GM21381 (cell line): ENCODE data around the gene STAT5A.
"Not testable (repeated sequence)": the region's sequence is repeated elsewhere in the genome, so short reads cannot be mapped to it uniquely, and the experiment has no call there.

Experiments
- ATAC-seq: cut with Tn5 transposase; IDR thresholded peaks from one replicate; pipeline ENCODE4 v1.9.1; 2021; ENCODE audit warnings: mild to moderate bottlenecking, moderate library complexity; ENCODE audit not compliant: unreplicated experiment

STAT5A gene

DNA sequence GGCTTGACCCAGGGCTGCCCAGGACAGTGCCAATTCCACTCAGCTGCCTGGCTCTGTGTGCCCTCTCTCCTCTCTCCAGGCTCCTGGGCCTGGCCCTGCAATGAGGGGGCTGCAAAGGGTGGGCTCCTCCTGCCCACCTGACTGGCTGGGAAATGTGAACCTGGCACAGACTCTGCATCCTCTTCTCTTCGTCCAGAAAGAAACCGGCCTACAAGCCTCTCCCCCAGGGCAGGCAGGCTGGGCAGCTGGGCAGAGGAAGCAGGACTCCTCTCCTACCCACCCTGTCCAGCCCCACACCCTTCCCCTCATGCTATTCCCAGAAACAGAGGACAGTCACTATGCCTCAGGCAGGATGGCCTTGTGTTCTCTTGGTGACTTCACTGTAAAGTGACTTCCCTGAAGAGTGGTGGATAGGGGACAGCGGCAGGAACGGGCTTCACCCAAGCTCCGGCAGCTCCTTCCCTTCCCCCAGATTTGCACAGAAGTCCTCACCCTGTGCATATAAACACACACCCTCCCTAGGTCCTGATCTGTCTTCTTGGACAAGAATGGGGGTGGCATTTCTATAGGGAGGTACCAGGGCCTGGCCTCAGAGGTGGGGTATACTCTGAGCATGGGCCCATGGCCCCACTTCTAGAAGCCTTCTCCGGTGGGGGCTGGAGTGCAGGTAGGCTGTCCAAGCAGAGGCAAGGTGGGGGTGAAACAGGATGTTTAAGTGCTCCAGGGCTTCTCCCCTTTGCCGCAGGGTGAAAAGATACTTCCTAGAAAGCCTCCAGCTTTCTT lies 4.9 kb upstream of the STAT5A start:
- ATAC-seq = no peak

GRCh38 chr17:42284024-42284369 lies 4.3 kb upstream of the STAT5A start:
- no peak for ATAC-seq

- no peak for ATAC-seq
Measured at GRCh38 chr17:42284566-42284965, 3.7 kb upstream of the STAT5A start.

- no peak for ATAC-seq
Measured at GRCh38 chr17:42285346-42286050, 2.8 kb upstream of the STAT5A start.

- no peak for ATAC-seq
Measured at GRCh38 chr17:42286411-42287221, 1.7 kb upstream of the STAT5A start.

DNA sequence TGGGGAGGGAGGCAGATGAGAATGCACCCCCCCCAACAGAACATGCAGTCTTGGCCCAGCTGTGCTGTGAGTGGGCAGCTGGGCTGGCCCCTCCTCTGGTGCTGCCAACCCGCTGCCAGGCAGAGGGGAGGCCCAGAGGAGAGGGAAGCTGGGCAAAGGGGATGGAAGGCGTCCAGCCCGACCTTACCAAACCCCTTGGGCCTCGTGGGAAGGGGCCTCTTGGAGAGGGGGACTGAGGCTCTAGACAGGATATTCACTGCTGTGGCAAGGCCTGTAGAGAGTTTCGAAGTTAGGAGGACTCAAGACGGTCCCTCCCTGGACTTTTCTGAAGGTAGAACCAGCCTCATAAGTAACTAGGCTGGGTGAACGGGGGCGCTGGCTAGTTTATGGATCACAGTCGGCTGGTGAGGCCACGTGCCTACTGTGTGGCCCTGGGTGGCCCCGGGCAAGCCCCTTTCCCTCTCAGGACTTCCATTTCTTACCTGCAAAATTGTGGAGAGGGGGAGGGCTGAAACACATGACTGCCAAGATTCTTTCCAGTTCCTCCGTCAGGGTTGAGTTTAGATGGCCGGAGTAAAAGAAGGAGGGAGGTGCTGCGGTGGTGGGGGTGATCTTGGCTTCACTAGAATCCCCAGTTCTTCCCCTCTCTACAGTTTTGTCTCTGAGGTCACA lies 857 bp upstream of the STAT5A start:
- ATAC-seq = peak; percentile 18

DNA sequence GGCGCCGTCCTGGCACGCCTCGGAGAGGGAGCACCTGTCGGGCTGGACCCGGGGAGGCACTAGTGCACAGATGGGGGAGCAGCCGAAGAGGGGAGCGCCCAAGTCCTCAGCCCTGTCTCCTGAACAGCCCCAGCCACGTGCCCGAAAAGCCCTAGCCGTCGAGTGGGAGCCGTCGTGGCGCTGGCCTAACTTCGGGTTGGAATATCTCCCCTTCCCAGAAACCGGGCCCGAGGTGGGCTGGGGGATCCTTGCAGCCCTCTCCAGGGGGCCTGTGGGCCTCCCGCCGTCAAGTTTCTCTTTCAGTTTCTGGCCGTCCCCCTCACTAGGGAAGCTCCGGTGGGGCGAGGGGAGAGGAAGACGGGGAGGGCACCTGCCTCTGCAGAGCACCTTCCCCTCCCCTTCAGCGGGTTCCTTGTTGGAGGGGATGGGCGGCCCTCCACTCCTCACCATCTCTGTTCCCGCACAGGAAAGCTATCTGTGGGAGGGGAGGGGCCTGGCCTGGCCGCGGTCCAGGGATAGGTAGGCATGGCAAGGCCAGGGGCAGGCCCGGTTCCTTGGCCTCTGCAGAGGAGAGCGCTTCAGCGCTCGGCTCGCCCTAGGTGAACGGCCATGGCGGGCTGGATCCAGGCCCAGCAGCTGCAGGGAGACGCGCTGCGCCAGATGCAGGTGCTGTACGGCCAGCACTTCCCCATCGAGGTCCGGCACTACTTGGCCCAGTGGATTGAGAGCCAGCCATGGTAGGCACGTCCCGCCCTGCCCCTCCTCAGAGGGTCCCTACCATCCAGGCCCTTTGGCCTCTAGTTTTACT lies 709 bp downstream of the STAT5A start:
- peak; percentile 20 for ATAC-seq

- no peak for ATAC-seq
Measured at GRCh38 chr17:42289611-42290181, 1.4 kb downstream of the STAT5A start.

DNA sequence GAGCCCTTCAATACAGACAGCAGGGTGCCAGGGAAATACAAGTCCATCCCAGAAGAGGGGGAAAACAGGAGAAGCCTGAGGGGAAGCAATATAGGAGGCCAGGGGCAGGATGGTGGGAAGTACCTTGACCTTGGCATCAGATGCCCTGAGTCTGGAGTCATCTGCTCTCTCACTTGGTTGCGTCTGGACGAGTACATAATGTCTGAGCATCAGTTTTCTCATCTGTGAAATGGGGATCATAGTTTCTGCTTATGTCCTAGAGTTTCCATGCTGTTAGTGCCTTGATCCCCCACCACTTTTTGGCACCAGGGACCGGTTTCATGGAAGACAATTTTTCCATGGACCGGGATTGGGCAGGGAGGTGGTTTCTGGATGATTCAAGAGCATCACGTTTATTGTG lies 2.3 kb downstream of the STAT5A start:
- no peak for ATAC-seq

- ATAC-seq = no peak
Measured at GRCh38 chr17:42291129-42291528, 2.8 kb downstream of the STAT5A start.

GRCh38 chr17:42294469-42295398 lies 6.4 kb downstream of the STAT5A start:
- ATAC-seq = no peak

GRCh38 chr17:42296012-42296411 lies 7.7 kb downstream of the STAT5A start:
- no peak for ATAC-seq

DNA sequence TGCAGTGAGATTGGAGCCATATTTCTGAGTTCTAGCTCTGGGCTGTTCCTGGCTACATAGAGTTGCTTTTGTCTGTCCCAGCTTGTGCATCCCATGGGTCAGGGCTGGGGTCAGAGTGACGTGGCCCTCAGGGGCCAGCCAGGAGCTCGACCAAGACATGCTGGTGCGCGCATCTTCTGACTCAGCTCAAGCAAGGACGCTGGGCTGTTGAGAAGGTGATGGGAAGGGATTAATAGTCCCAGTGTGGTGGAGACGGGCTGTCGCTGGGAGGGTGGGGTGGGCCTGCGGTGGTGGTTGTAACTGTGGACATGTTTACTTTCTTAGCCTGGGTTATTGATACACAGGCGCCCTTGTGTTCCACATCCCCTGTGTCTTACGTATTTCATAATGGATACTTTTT lies 9.5 kb downstream of the STAT5A start:
- not testable (repeated sequence) for ATAC-seq

DNA sequence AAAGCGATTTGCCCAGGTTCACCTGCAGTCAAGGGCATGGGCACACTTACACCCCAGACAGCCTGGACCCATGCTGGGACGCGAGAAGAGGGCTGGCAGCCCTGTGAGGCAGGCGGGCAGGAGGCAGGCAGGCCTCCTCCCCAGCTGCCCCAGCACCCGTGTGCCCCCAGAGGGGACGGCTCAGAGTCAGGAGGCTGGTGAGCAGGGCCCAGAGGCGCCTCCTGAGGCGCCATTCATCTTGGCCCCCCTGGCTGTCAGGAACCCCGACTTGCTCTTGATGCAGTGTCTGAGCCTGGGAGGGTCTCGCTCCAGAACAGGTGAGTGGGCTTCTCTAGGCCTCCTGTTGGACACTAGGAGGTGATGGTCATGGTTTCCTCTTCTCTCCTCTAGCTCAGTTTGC lies 11.1 kb downstream of the STAT5A start:
- ATAC-seq = not testable (repeated sequence)

DNA sequence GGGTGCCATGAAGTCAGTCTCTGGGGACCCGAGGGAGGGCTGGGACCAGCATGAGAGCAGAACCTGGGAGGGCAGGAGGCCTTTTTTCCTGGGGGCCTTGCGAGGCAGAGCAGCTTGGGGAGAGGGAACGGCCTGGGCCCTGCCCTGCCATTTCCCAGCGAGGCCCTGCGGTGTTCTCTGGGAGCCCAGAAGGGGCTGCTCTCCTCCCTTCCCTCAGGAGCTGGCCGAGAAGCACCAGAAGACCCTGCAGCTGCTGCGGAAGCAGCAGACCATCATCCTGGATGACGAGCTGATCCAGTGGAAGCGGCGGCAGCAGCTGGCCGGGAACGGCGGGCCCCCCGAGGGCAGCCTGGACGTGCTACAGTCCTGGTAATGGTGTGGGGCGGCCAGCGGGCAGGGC lies 11.6 kb downstream of the STAT5A start:
- ATAC-seq = not testable (repeated sequence)

DNA sequence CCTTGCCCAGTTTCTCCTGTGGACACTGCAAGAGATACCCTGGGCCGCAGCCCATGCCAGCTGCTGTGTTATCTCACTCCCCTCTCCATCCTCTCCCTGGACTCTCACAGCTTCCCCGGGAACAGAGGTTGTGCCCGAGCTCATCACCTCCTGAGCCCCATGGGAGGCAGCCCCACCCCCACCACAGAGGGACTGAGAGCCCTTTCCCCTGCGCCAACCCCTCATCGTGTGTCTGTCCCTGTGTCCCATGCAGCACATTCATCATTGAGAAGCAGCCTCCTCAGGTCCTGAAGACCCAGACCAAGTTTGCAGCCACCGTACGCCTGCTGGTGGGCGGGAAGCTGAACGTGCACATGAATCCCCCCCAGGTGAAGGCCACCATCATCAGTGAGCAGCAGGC lies 12.7 kb downstream of the STAT5A start:
- ATAC-seq = no peak

- no peak for ATAC-seq
Measured at GRCh38 chr17:42303694-42304093, 15.4 kb downstream of the STAT5A start.

DNA sequence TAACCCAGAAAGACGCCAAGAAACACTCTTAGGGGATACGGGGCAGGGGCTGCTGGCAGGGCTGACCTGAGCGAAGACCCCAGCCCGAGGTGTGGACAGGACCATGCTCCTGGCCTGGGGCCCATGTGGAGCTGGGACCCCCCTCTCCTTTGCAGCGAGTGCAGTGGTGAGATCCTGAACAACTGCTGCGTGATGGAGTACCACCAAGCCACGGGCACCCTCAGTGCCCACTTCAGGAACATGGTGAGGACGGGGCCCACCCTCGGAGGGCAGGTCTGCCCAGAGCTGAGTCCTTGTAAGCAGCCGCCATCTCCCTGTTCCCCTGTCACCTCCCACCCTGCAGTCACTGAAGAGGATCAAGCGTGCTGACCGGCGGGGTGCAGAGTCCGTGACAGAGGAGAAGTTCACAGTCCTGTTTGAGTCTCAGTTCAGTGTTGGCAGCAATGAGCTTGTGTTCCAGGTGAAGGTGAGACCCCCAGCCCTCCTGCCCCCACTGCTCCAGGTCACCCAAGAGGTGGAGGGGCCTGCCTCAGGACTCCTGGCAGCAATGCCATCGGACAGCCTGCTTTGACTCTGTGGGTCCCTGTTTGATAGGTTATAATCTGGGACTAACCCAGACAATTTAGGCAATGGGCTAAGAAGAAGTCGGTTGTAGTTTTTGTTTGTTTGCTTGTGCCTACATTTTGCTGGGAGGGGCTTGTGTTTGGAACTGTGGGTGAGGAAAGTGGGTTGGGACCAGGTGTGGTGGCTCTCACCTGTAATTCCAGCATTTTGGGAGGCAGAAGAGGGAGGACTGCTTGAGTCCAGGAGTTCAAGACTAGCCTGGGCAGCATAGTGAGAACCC lies 16.1 kb downstream of the STAT5A start:
- no peak for ATAC-seq
